Gastrocnemius medialis (tissue), 4 donors: ENCODE results near the gene GPRC5B.

Experiments used
- POLR2A ChIP-seq, 2 donors: fragments of 450-650 bp; IDR thresholded peaks; one replicate each; pipeline ENCODE4 v1.6.1; 2017; ENCODE audit warnings: antibody characterized with exemption in 2 of 2, mild to moderate bottlenecking in 2 of 2, moderate library complexity in 2 of 2
- TF ChIP-seq, protein P1 (sequence below), 5 experiments: fragments of 450-650 bp in 3 of 5; fragments of 200-600 bp in 2 of 5; sonication (generic) in 2 of 5; IDR thresholded peaks in 4 of 5; conservative IDR thresholded peaks in 1 of 5; 1 replicate in 4 of 5; 2 replicates in 1 of 5; pipeline ENCODE4 v1.5.1; 2016 to 2019; ENCODE audit warnings: antibody characterized with exemption in 5 of 5, mild to moderate bottlenecking in 3 of 5, moderate library complexity in 3 of 5

DNA sequence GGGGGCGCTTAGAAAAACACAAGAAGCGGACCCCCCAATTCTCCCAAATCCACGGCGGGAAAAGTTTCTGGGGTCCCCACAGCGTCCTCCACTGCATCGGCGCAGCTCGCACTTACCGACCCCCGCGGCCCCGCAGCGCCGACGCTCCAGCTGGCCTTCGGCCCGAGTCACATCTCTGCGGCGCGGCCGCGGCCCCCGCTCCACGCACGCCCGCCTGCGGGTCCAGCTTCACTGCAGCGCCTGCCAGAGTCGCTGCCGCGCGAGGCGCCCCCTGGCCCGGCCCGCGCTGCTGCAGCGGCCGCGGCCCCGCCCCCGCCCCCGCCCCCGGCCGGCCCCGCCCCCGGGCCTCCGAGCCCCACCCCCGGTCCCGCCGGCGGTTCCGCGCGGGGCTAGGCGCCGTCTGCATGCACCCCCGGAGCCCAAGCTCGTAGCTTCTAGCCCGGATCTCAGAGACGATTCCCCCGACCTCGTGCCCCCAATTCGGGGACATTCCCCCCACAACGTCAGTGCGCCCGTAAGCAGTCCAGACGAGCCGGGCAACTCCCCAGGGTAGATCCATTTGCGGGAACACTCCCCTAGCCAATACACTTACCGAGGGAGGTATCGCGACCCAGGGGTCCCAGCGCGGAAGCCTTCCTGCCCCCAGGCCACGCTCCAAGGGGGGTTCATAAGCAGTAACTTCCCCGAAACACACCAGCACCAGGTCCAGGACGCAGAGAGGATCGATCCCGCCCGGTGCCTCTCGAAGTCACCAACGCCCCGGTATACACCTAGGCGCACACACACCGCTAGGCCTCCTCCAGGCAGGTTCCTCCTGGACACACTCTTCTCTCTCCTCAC is at the start of gene GPRC5B:
- TF ChIP-seq, protein P1, sequence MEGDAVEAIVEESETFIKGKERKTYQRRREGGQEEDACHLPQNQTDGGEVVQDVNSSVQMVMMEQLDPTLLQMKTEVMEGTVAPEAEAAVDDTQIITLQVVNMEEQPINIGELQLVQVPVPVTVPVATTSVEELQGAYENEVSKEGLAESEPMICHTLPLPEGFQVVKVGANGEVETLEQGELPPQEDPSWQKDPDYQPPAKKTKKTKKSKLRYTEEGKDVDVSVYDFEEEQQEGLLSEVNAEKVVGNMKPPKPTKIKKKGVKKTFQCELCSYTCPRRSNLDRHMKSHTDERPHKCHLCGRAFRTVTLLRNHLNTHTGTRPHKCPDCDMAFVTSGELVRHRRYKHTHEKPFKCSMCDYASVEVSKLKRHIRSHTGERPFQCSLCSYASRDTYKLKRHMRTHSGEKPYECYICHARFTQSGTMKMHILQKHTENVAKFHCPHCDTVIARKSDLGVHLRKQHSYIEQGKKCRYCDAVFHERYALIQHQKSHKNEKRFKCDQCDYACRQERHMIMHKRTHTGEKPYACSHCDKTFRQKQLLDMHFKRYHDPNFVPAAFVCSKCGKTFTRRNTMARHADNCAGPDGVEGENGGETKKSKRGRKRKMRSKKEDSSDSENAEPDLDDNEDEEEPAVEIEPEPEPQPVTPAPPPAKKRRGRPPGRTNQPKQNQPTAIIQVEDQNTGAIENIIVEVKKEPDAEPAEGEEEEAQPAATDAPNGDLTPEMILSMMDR (IDR thresholded peaks at IDR 0.05 in 4 of 5, conservative IDR thresholded peaks at IDR 0.05 in 1 of 5): no peak
- TF ChIP-seq POLR2A (IDR thresholded peaks at IDR 0.05): peak; percentile 85 to 93
